Measurements from ENCODE around the gene PARP16.

Gene PARP16

GRCh38 chr15:65304381-65305149 is 17.9 kb upstream of the PARP16 start, which contains the start of gene RNU5B-1 (continued):
- TF ChIP-seq ZNF571 (tag by site-specific recombination; IDR thresholded peaks at IDR 0.05) (no peak), PBX3 (CRISPR knock-in tag; IDR thresholded peaks at IDR 0.05) (no peak), SALL2 (tag by site-specific recombination; IDR thresholded peaks at IDR 0.05; ENCODE audit: borderline replicate concordance) (no peak), ZNF658 (tag by site-specific recombination; IDR thresholded peaks at IDR 0.05) (no peak), ZBTB48 (tag by site-specific recombination; IDR thresholded peaks at IDR 0.05) (peak; percentile 6; the same call in 1 of the 2 replicates), TRIM28 (IDR thresholded peaks at IDR 0.05; ENCODE audit: borderline replicate concordance, low read length) (peak; percentile 88), KLF7 (tag by site-specific recombination; IDR thresholded peaks at IDR 0.05; ENCODE audit: borderline replicate concordance) (peak; percentile 70; the same call in 1 of the 2 replicates), ZNF223 (tag by site-specific recombination; IDR thresholded peaks at IDR 0.05) (no peak), ZNF549 (tag by site-specific recombination; IDR thresholded peaks at IDR 0.05) (no peak), ZNF239 (tag by site-specific recombination; IDR thresholded peaks at IDR 0.05) (no peak), ZXDB (tag by site-specific recombination; IDR thresholded peaks at IDR 0.05) (peak; percentile 91), HIC1 (tag by site-specific recombination; IDR thresholded peaks at IDR 0.05) (peak; percentile 75), GFI1B (tag by site-specific recombination; IDR thresholded peaks at IDR 0.05) (peak; percentile 96), ZNF560 (tag by site-specific recombination; IDR thresholded peaks at IDR 0.05; ENCODE audit: borderline replicate concordance) (no peak), ZNF157 (tag by site-specific recombination; IDR thresholded peaks at IDR 0.05) (no peak), HOXD13 (CRISPR knock-in tag; IDR thresholded peaks at IDR 0.05; ENCODE audit: borderline replicate concordance) (peak; percentile 63; the same call in 1 of the 2 replicates), ZNF514 (tag by site-specific recombination; IDR thresholded peaks at IDR 0.05) (no peak), BCL11A (tag by site-specific recombination; IDR thresholded peaks at IDR 0.05; ENCODE audit: low read depth) (peak; percentile 38; the same call in 1 of the 2 replicates), ZNF596 (tag by site-specific recombination; IDR thresholded peaks at IDR 0.05) (peak; percentile 86), WT1 (tag by site-specific recombination; IDR thresholded peaks at IDR 0.05) (no peak), ZNF785 (tag by site-specific recombination; IDR thresholded peaks at IDR 0.05) (peak; percentile 79), ZNF670 (tag by site-specific recombination; IDR thresholded peaks at IDR 0.05; ENCODE audit: low read depth) (no peak), MYNN (tag by site-specific recombination; IDR thresholded peaks at IDR 0.05; ENCODE audit: borderline replicate concordance) (no peak), ZNF175 (tag by site-specific recombination; IDR thresholded peaks at IDR 0.05) (no peak), ZNF704 (tag by site-specific recombination; IDR thresholded peaks at IDR 0.05) (no peak), IKZF3 (tag by site-specific recombination; IDR thresholded peaks at IDR 0.05) (peak; percentile 41), ZNF366 (tag by site-specific recombination; conservative IDR thresholded peaks at IDR 0.05) (peak; percentile 97), FEZF1 (tag by site-specific recombination; IDR thresholded peaks at IDR 0.05) (peak; percentile 58), ZNF530 (tag by site-specific recombination; IDR thresholded peaks at IDR 0.05; ENCODE audit: low read depth) (no peak), ZIC2 (tag by site-specific recombination; IDR thresholded peaks at IDR 0.05) (no peak), ZNF548 (tag by site-specific recombination; IDR thresholded peaks at IDR 0.05) (no peak), GLI4 (tag by site-specific recombination; IDR thresholded peaks at IDR 0.05) (0 out of 2 replicates have a peak, but pooled peaks have one; percentile 13), ZNF76 (tag by site-specific recombination; IDR thresholded peaks at IDR 0.05; ENCODE audit: borderline replicate concordance, low read depth) (peak; percentile 97)
- TF ChIP-seq, protein P1, sequence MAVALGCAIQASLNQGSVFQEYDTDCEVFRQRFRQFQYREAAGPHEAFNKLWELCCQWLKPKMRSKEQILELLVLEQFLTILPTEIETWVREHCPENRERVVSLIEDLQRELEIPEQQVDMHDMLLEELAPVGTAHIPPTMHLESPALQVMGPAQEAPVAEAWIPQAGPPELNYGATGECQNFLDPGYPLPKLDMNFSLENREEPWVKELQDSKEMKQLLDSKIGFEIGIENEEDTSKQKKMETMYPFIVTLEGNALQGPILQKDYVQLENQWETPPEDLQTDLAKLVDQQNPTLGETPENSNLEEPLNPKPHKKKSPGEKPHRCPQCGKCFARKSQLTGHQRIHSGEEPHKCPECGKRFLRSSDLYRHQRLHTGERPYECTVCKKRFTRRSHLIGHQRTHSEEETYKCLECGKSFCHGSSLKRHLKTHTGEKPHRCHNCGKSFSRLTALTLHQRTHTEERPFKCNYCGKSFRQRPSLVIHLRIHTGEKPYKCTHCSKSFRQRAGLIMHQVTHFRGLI (tag by site-specific recombination; IDR thresholded peaks at IDR 0.05) = peak; percentile 83; the same call in 1 of the 2 replicates
- TF ChIP-seq, protein P2, sequence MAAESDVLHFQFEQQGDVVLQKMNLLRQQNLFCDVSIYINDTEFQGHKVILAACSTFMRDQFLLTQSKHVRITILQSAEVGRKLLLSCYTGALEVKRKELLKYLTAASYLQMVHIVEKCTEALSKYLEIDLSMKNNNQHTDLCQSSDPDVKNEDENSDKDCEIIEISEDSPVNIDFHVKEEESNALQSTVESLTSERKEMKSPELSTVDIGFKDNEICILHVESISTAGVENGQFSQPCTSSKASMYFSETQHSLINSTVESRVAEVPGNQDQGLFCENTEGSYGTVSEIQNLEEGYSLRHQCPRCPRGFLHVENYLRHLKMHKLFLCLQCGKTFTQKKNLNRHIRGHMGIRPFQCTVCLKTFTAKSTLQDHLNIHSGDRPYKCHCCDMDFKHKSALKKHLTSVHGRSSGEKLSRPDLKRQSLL (tag by site-specific recombination; IDR thresholded peaks at IDR 0.05) = peak; percentile 43; the same call in 1 of the 2 replicates
